RWPE1 (cell line): Measurements from ENCODE around the gene ESR1.
A peak's percentile ranks its signal among the peaks of the same experiment; 100 is the strongest.

Experiments
- CTCF ChIA-PET: fragments of 350-600 bp; sonication (Branson Sonifier 250); formaldehyde crosslinking; extraction: SDS; loops from one replicate; lab custom pipeline; 2021; lab: Yijun Ruan, JAX
- POLR2A ChIA-PET: fragments of 400-600 bp; formaldehyde crosslinking; extraction: SDS; loops from one replicate; lab custom pipeline; 2020; ENCODE audit warnings: antibody characterized with exemption; ENCODE audit not compliant: low non-redundant PET; lab: Yijun Ruan, JAX
- DNase-seq: peaks from one replicate; pipeline ENCODE4 v3.0.0; 2012; ENCODE audit warnings: low spot score
- H3K27ac ChIP-seq: fragments of 450-650 bp; 2 replicates; pipeline ENCODE4 v1.5.1; 2017
- CTCF ChIP-seq: fragments of 450-650 bp; conservative IDR thresholded peaks from 2 replicates; pipeline ENCODE4 v1.5.1; 2017; ENCODE audit warnings: low read depth, mild to moderate bottlenecking

ESR1 gene

GRCh38 chr6:152167641-152168603, 360.4 kb downstream of the ESR1 start:
- TF ChIP-seq CTCF: no peak
- DNase-seq: no peak
- ChIA-PET POLR2A (no interaction called here), CTCF (interaction anchor here (0.6 to 0.7 kb wide), 3 partner anchors 24 to 292 kb away, joined by 3 to 4 read pairs (median 3); no protein-coding TSS in a partner anchor)
- no peak overlapping the region for H3K27ac ChIP-seq

GRCh38 chr6:152170313-152170701, 362.8 kb downstream of the ESR1 start:
- H3K27ac ChIP-seq: no peak overlapping the region
- ChIA-PET POLR2A (no interaction called here), CTCF (interaction anchor here (0.6 to 0.7 kb wide), 2 partner anchors 163 to 269 kb away, joined by 5 to 6 read pairs; no protein-coding TSS in a partner anchor)
- DNase-seq: no peak
- no peak for TF ChIP-seq CTCF

GRCh38 chr6:152170702-152171667, 363.5 kb downstream of the ESR1 start:
- no peak overlapping the region for H3K27ac ChIP-seq
- TF ChIP-seq CTCF: no peak
- POLR2A ChIA-PET: no interaction called here
- DNase-seq: no peak
- CTCF ChIA-PET: interaction anchor here (0.6 to 0.7 kb wide), 2 partner anchors 164 to 269 kb away, joined by 5 to 6 read pairs; no protein-coding TSS in a partner anchor

- no peak for TF ChIP-seq CTCF
- H3K27ac ChIP-seq: no peak overlapping the region
- no peak for DNase-seq
- ChIA-PET CTCF (no interaction called here), POLR2A (no interaction called here)
Measured at GRCh38 chr6:152173321-152173720, 365.8 kb downstream of the ESR1 start.

- CTCF ChIA-PET: interaction anchor here (0.6 to 0.8 kb wide), 2 partner anchors 39 to 1811 kb away, joined by 3 to 5 read pairs; no protein-coding TSS in a partner anchor
- DNase-seq: peak; percentile 28
- POLR2A ChIA-PET: no interaction called here
- no peak overlapping the region for H3K27ac ChIP-seq
- TF ChIP-seq CTCF: no peak
Measured at GRCh38 chr6:152173957-152174356, 366.5 kb downstream of the ESR1 start.

GRCh38 chr6:152176268-152176667, 368.8 kb downstream of the ESR1 start:
- DNase-seq: no peak
- TF ChIP-seq CTCF: no peak
- ChIA-PET CTCF (interaction anchor here (0.6 to 0.7 kb wide), 2 partner anchors 229 to 730 kb away, joined by 3 to 4 read pairs; no protein-coding TSS in a partner anchor), POLR2A (no interaction called here)
- no peak overlapping the region for H3K27ac ChIP-seq
